ENCODE data around the gene DOCK3.
"Not testable (repeated sequence)": the region's sequence is repeated elsewhere in the genome, so short reads cannot be mapped to it uniquely, and the experiment has no call there.

Gene DOCK3

GRCh38 chr3:50913260-50913659 is 238.5 kb downstream of the DOCK3 start:
- TF ChIP-seq JUND (IDR thresholded peaks at IDR 0.05; ENCODE audit: low read depth), result no peak
- in situ Hi-C loops (cut with HindIII; ENCODE audit: low pct_unique_long_range_greater_than_20kb, low sequenced_read_pairs), result no loop called here
- DNase-seq (ENCODE audit: low read depth in 1 of 2, low spot score in 1 of 2), result peak in 1 of 2 experiments; percentile 46

- in situ Hi-C loops (cut with HindIII; ENCODE audit: low pct_unique_long_range_greater_than_20kb, low sequenced_read_pairs); DNase-seq (ENCODE audit: low read depth in 1 of 2, low spot score in 1 of 2): not testable (repeated sequence)
Measured at GRCh38 chr3:50922071-50922470, 247.3 kb downstream of the DOCK3 start.

GRCh38 chr3:50923955-50924354 is 249.2 kb downstream of the DOCK3 start:
- no peak for DNase-seq (ENCODE audit: low read depth in 1 of 2, low spot score in 1 of 2)
- in situ Hi-C loops (cut with HindIII; ENCODE audit: low pct_unique_long_range_greater_than_20kb, low sequenced_read_pairs), result no loop called here
- TF ChIP-seq JUND (IDR thresholded peaks at IDR 0.05; ENCODE audit: low read depth), result no peak

GRCh38 chr3:50924638-50925037 is 249.9 kb downstream of the DOCK3 start:
- no peak for TF ChIP-seq JUND (IDR thresholded peaks at IDR 0.05; ENCODE audit: low read depth)
- no peak for DNase-seq (ENCODE audit: low read depth in 1 of 2, low spot score in 1 of 2)
- in situ Hi-C loops (cut with HindIII; ENCODE audit: low pct_unique_long_range_greater_than_20kb, low sequenced_read_pairs), result no loop called here

- no peak for DNase-seq (ENCODE audit: low read depth in 1 of 2, low spot score in 1 of 2)
- in situ Hi-C loops (cut with HindIII; ENCODE audit: low pct_unique_long_range_greater_than_20kb, low sequenced_read_pairs), result no loop called here
- TF ChIP-seq JUND (IDR thresholded peaks at IDR 0.05; ENCODE audit: low read depth), result no peak
Measured at GRCh38 chr3:50926868-50927267, 252.1 kb downstream of the DOCK3 start.

DNA sequence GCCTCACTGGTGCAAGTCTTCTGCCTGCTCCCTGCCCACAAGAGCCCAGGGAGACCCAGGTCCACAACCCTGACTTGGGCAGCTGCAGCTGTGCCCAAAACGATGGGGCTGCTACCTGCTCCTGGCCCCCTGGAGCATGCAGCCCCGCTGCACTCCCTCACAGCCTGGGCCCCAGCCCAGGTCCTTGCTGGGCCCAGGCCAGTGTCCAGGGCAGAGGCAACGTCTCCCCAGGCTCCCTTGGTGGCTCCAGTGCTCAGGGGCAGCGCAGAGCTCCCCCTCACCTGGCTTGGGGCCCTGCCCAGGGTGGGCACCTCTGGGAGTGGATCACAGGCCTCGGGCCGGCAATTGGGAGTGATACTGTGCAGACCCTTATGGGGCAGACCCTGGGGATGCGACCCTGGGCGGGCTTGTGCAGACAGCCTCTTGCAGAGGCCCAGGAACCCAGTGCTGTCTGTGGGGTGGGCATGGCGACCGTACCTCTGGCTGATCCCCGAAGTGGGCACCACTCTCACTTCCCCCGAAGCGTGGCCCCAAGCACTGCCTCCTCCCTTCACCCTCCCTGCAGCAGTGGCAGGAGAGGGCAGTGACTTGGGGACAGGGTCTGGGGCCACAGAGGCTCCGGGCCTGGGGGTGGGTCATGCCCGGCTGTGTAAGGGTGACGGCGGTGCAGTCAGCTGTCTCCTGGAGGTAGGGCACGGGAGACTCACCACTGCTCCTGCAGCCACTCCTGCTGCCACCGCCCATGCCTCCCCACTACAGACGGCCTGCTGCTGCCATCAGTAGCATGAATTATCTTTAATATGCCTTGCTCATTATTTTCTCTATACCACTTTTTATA is 255.9 kb downstream of the DOCK3 start:
- DNase-seq (ENCODE audit: low read depth in 1 of 2, low spot score in 1 of 2), result no peak
- no peak for TF ChIP-seq JUND (IDR thresholded peaks at IDR 0.05; ENCODE audit: low read depth)
- in situ Hi-C loops (cut with HindIII; ENCODE audit: low pct_unique_long_range_greater_than_20kb, low sequenced_read_pairs), result no loop called here

- DNase-seq (ENCODE audit: low read depth in 1 of 2, low spot score in 1 of 2); in situ Hi-C loops (cut with HindIII; ENCODE audit: low pct_unique_long_range_greater_than_20kb, low sequenced_read_pairs): not testable (repeated sequence)
Measured at GRCh38 chr3:50932918-50933317, 258.2 kb downstream of the DOCK3 start.

- in situ Hi-C loops (cut with HindIII; ENCODE audit: low pct_unique_long_range_greater_than_20kb, low sequenced_read_pairs), result no loop called here
- TF ChIP-seq JUND (IDR thresholded peaks at IDR 0.05; ENCODE audit: low read depth), result no peak
- no peak for DNase-seq (ENCODE audit: low read depth in 1 of 2, low spot score in 1 of 2)
Measured at GRCh38 chr3:50936389-50936788, 261.7 kb downstream of the DOCK3 start.

DNA sequence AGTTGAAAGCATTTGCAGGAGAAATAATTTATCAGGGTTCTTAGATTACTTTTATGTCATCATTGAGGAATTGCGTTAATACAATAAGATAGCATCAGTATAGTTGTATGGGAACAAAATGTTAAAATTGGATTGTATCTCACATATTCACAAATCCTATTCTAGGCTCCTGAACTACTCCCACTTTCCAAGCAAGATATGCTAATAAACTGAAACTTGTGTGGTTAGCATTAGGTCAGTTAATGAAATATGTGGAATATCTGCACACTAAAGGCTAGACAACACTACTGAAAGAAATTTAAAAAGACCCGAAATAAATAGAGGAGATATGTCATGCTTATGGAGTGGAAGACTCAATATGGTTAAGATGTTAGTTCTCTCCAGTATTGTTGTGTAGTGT is 272.7 kb downstream of the DOCK3 start:
- in situ Hi-C loops (cut with HindIII; ENCODE audit: low pct_unique_long_range_greater_than_20kb, low sequenced_read_pairs), result no loop called here
- TF ChIP-seq JUND (IDR thresholded peaks at IDR 0.05; ENCODE audit: low read depth), result no peak
- DNase-seq (ENCODE audit: low read depth in 1 of 2, low spot score in 1 of 2), result no peak

GRCh38 chr3:50950591-50950990 is 275.9 kb downstream of the DOCK3 start:
- DNase-seq (ENCODE audit: low read depth in 1 of 2, low spot score in 1 of 2), result no peak
- in situ Hi-C loops (cut with HindIII; ENCODE audit: low pct_unique_long_range_greater_than_20kb, low sequenced_read_pairs), result no loop called here
- no peak for TF ChIP-seq JUND (IDR thresholded peaks at IDR 0.05; ENCODE audit: low read depth)

GRCh38 chr3:50953825-50954414 is 279.2 kb downstream of the DOCK3 start:
- TF ChIP-seq JUND (IDR thresholded peaks at IDR 0.05; ENCODE audit: low read depth), result no peak
- in situ Hi-C loops (cut with HindIII; ENCODE audit: low pct_unique_long_range_greater_than_20kb, low sequenced_read_pairs), result no loop called here

DNA sequence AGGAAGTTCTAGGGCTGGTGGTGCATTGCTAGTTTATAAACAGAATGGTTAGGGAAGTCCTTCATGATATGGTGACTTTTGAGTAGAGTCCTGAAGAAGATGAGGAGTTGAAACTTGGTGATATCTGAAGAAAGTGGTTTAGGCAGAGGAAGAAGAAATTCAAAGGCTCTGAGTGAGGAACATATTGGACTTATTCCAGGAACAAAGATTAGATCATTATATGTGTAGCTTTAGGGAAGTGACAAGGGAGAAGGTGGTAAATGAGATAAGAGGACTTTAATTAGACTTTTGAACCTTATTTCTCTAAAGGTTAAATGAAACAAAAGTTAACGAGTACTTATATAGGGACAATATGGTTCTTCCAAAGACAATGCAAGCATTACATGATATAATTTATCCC is 286.7 kb downstream of the DOCK3 start:
- no peak for DNase-seq (ENCODE audit: low read depth in 1 of 2, low spot score in 1 of 2)
- TF ChIP-seq JUND (IDR thresholded peaks at IDR 0.05; ENCODE audit: low read depth), result no peak
- in situ Hi-C loops (cut with HindIII; ENCODE audit: low pct_unique_long_range_greater_than_20kb, low sequenced_read_pairs), result no loop called here

More at GRCh38 chr3:50953825-50954414, 279.2 kb downstream of the DOCK3 start:
- no peak for DNase-seq (ENCODE audit: low read depth in 1 of 2, low spot score in 1 of 2)

DNA sequence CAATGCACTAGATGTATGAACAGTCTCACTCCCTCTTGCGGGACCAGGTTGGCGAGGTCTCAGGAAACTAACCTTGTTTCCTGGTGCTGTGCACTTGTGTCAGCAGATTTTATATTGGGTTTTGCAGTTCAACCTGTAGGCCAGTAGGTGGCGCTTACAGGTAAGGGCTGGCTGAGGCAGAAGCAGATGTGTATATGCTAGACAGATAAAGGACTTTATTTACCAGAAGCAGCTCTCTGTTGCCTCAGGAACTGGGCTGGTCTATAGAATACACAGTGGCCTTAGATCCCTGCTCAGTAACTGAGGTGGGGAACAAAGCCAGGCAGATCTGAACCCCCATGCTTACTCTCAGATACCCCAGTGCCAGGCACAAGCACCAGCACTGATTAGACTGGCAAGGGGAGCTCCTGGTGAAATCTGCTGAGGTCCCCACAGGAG is 296.8 kb downstream of the DOCK3 start:
- peak; percentile 36 to 70 for DNase-seq (ENCODE audit: low read depth in 1 of 2, low spot score in 1 of 2)
- no peak for TF ChIP-seq JUND (IDR thresholded peaks at IDR 0.05; ENCODE audit: low read depth)
- in situ Hi-C loops (cut with HindIII; ENCODE audit: low pct_unique_long_range_greater_than_20kb, low sequenced_read_pairs), result no loop called here
